DMS79 treated with DMSO at 0.1 percent for 48 hours (cell line): Measurements from ENCODE around the gene XIRP1.
"Not testable (repeated sequence)": the region's sequence is repeated elsewhere in the genome, so short reads cannot be mapped to it uniquely, and the experiment has no call there.

Source experiments
- DNase-seq: peaks from one replicate; lab custom pipeline; 2025; lab: John Stamatoyannopoulos, UW

XIRP1 gene

GRCh38 chr3:39192490-39193092, at the start of gene XIRP1:
XIRP1 (minus strand) TSS chr3:39192595; CDS start chr3:39189445, 3,150 bp downstream.
- no peak for DNase-seq

DNA sequence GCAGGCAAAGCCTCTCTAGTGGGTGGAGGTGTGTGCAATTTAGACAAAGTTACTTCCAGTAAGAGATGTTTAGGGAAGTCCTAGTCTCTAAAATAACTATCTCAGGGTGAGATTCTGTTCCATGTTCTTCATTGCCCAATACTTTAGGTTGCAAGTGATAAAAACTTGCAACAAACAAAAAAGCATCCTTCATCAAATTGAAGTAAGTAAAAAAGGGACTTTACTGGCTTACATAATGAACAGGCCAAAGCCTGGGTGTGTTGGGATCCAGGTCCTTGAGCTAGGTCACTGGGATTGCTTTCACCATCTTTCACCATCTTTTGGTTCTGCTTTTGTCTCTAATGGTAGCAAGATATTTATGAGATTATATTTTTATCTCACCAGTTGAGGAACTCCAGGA, 49.2 kb upstream of the XIRP1 start:
- DNase-seq: no peak

DNA sequence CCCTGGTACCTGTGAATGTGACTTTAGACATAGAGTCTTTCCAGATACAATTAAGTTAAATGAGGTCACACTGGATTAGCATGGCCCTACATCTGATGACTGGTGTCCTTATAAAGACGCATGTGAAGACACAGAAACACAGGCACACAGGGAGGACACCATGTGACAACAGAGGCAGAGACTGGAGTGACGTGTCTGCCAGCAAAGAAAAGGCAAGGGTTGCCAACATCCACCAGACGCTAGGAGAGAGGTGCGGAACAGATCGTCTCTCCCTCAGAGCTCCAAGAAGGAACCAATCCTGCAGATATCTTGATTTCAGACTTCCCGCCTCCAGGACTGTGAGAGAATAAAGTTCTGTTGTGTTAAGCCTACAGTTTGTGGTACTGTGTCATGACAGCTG, 44.6 kb upstream of the XIRP1 start:
- DNase-seq: no peak

GRCh38 chr3:39234651-39235050, 42.3 kb upstream of the XIRP1 start:
- no peak for DNase-seq

GRCh38 chr3:39232859-39233258, 40.5 kb upstream of the XIRP1 start:
- no peak for DNase-seq

GRCh38 chr3:39230453-39230852, 38.1 kb upstream of the XIRP1 start:
- DNase-seq: no peak

GRCh38 chr3:39228496-39228895, 36.1 kb upstream of the XIRP1 start:
- no peak for DNase-seq

DNA sequence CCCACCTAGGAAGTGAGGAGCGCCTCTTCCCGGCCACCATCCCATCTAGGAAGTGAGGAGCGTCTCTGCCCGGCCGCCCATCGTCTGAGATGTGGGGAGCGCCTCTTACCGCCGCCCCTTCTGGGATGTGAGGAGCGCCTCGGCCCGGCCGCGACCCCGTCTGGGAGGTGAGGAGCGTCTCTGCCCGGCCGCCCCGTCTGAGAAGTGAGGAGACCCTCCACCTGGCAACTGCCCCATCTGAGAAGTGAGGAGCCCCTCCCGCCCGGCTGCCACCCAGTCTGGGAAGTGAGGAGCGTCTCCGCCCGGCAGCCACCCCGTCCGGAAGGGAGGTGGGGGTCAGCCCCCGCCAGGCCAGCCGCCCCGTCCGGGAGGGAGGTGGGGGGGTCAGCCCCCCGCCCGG, 35.2 kb upstream of the XIRP1 start:
- DNase-seq: not testable (repeated sequence)

DNA sequence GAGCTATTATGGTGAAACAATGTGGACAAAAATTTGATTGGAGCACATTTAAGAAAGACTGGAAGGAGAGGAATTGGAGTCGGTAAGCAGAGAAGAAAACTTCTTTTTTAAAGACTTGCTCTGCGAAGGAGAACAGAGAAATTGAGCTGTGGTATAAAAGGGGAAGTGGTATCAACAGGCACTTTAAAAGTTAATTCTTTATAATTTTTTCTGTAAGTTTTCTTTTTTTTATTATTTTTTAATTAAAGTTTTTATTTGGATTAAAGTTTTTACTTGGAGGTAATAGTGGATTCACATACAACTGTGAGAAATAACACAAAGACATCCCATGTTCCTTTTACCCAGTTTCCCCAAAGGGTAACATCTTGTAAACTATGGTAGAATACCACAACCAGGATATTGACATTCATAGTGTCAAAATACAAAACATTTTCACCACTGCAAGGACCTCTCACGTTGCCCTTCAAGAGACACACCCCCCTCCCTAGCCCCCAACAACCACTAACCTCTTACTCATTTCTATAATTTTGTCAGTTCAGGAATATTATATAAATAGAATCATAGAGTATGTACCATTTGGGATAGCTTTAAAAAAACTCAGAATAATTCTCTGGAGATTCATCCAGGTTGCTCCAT, 33.8 kb upstream of the XIRP1 start:
- DNase-seq: no peak

DNA sequence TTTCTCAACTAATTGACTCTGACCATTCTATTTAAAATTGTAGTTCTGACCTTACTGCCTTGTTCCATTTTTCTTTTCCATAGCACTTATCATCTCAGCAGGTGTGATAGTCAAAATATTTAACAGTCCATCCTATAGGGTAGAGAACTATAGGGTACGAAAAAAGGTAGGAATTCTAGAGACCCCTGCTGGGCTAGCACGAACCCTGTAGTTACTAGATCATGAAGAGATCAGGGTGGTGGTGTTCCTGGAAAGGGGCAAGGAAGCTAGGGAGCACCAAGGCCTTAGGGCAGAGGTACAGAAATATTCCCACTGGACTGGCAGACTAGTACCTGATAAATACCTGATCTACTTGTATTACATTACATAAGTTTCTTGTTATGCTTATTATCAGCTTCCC, 31.9 kb upstream of the XIRP1 start:
- no peak for DNase-seq

GRCh38 chr3:39222939-39223338, 30.5 kb upstream of the XIRP1 start:
- no peak for DNase-seq

DNA sequence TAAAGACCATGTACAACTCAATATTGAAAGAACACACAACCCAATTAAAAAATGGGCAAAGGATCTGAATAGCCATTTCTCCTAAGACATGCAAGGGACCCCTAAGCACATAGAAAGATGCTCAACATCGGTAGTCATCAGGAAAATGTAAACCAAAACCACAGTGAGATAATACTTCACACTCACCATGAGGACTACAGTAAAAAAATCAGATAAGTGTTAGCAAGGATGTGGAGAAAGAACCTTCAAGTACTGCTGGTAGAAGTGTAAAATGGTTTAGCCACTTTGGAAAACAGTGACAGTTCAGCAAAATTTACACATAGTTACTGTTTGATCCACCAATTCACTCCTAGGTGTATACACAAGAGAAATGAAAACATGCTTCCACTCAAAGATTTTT, 30.1 kb upstream of the XIRP1 start:
- DNase-seq: no peak

- DNase-seq: no peak
Measured at GRCh38 chr3:39221141-39221530, 28.7 kb upstream of the XIRP1 start.

DNA sequence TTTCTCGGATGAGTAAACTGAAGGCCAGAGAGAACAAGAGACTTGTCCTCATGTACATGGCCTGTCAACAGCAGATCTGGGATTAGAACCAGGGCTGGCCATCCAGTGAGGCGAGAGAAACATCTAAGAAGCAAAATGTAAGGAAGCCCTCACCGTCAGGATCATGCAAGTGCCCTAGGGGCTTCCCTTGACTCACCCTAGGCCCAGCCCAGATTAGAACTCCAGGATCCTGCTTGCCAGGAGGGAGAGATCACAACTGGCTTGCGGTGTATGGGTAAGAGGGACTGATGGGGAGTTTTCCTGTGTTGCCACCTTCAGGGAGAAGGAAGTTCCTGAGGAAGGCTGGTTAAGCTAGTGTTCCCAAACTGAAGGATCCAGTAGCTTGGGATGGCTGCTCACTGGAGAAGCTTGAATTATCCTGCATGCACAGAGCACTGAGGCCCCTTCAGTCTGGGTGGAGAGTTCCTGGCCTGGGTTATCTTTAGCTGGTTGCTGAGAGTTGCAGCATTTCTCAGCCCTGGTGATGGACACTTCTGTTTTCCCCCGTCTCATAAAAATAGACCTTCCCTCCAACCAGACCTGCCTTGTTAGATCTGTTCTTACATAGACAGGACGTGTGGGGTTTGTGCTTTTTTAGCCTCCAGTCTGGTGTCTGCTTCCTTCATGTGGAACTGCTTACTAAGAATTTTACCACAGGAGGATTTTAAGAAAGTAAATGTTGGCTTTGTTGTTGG, 28.2 kb upstream of the XIRP1 start:
- no peak for DNase-seq

GRCh38 chr3:39219702-39220101, 27.3 kb upstream of the XIRP1 start:
- DNase-seq: no peak

- DNase-seq: peak; percentile 61
Measured at GRCh38 chr3:39216176-39216790, 23.9 kb upstream of the XIRP1 start.

GRCh38 chr3:39213613-39214012, 21.2 kb upstream of the XIRP1 start:
- no peak for DNase-seq

DNA sequence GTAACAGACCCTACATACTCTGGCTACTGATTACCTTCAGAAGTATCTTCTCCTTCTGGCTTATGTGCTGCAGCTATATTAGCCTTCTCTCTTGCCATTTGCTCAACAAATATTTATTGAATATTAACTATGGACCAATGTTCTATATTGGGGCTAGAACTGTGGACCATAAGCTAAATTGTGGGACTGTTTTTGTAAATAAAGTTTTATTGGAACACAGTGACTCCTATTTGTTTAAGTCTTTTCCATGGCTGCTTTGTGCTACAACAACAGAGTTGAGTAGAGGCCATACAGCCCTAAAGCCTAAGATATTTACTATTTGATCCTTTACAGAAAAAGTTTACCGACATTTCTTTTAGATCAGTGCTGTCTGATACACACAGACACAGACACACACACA, 20.3 kb upstream of the XIRP1 start:
- no peak for DNase-seq

- DNase-seq: no peak
Measured at GRCh38 chr3:39211332-39212130, 19.1 kb upstream of the XIRP1 start.

DNA sequence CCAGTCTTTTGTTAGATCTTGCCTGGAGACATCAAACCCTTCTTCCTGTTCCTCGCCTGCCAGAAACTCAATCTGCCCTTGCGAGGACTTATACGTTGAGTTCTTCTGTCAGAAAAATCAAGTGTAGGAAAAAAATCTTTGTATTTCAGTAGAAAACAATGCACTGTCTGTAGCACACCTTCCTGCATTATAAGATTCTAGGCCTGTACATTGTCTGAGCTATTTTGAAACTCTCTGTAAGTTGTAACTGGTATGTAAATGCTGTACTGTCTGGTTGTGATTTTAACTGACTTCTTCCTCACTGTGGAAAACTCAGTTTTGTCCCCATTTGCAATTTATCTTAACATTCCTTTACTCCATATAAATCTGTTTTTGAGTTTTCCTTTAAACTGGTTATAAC, 17.7 kb upstream of the XIRP1 start:
- no peak for DNase-seq

- no peak for DNase-seq
Measured at GRCh38 chr3:39209329-39209970, 17.1 kb upstream of the XIRP1 start.
